ENCODE results near the gene EDC3. TPM values are rescaled to one million over a fixed set of nuclear protein-coding genes. Genes with fewer than 3 reads are reported as not detected.

The EDC3 gene
- total and polyA plus RNA-seq, 7 donors, result 11.6 to 22.0 (median 16.8) TPM

GRCh38 chr15:74626336-74626735 is 69.5 kb downstream of the EDC3 start:
- Histone ChIP-seq H3K27ac (no peak overlapping the region), H3K4me3 (no peak overlapping the region), H3K36me3 (peaks cover 81 to 99% (median 89%) of the 10 kb centered on the region in 4 donors), H3K9me3 (no peaks in the 10 kb centered on the region), H3K4me1 (peaks cover 0 to 3% (median 1%) of the 10 kb centered on the region in 4 donors), H3K27me3 (no peaks in the 10 kb centered on the region)
- TF ChIP-seq EP300 (IDR thresholded peaks at IDR 0.05), result no peak
- no peak for DNase-seq
- intact Hi-C loops (cut with DNase I), result no loop called here
- WGBS, 2 donors, result 94 to 95% methylated on average over 7 of the region's 7 CpGs

- TF ChIP-seq POLR2AphosphoS5 (IDR thresholded peaks at IDR 0.05) (no peak), CTCF (IDR thresholded peaks at IDR 0.05) (no peak), EP300 (IDR thresholded peaks at IDR 0.05) (no peak)
- H3K4me3 ChIP-seq, result no peak overlapping the region
- peaks cover 78 to 99% (median 90%) of the 10 kb centered on the region in 4 donors for H3K36me3 ChIP-seq
- WGBS, 2 donors, result 84 to 90% methylated on average over 6 of the region's 6 CpGs
- intact Hi-C loops (cut with DNase I), result no loop called here
- H3K4me1 ChIP-seq, result peaks cover 0 to 9% (median 7%) of the 10 kb centered on the region in 4 donors
- H3K27me3 ChIP-seq, result no peaks in the 10 kb centered on the region
- no peak overlapping the region for H3K27ac ChIP-seq
- no peak for DNase-seq
- H3K9me3 ChIP-seq, result no peaks in the 10 kb centered on the region
Measured at GRCh38 chr15:74625693-74626092, 70.1 kb downstream of the EDC3 start.

GRCh38 chr15:74624020-74624602 is 71.7 kb downstream of the EDC3 start:
- WGBS, 2 donors, result 66 to 85% methylated on average over 7 of the region's 7 CpGs
- Histone ChIP-seq H3K9me3 (no peaks in the 10 kb centered on the region), H3K4me1 (peaks cover 0 to 18% (median 13%) of the 10 kb centered on the region in 4 donors), H3K27me3 (no peaks in the 10 kb centered on the region), H3K27ac (no peak overlapping the region), H3K4me3 (no peak overlapping the region), H3K36me3 (peaks cover 86 to 99% (median 93%) of the 10 kb centered on the region in 4 donors)
- no peak for DNase-seq
- intact Hi-C loops (cut with DNase I), result no loop called here
- TF ChIP-seq CTCF (IDR thresholded peaks at IDR 0.05), result no peak
- TF ChIP-seq POLR2AphosphoS5 (IDR thresholded peaks at IDR 0.05), result no peak
- no peak for TF ChIP-seq POLR2A (IDR thresholded peaks at IDR 0.05)
- TF ChIP-seq EP300 (IDR thresholded peaks at IDR 0.05), result no peak

GRCh38 chr15:74622758-74623157 is 73.1 kb downstream of the EDC3 start:
- DNase-seq, result no peak
- Histone ChIP-seq H3K9me3 (no peaks in the 10 kb centered on the region), H3K4me3 (no peak overlapping the region), H3K4me1 (peaks cover 0 to 27% (median 21%) of the 10 kb centered on the region in 4 donors), H3K36me3 (peaks cover 73 to 89% (median 80%) of the 10 kb centered on the region in 4 donors), H3K27ac (no peak overlapping the region), H3K27me3 (no peaks in the 10 kb centered on the region)
- intact Hi-C loops (cut with DNase I), result no loop called here
- WGBS, 2 donors, result 92 to 95% methylated on average over 3 of the region's 3 CpGs
- TF ChIP-seq CTCF (IDR thresholded peaks at IDR 0.05), result no peak
- no peak for TF ChIP-seq POLR2AphosphoS5 (IDR thresholded peaks at IDR 0.05)
- TF ChIP-seq POLR2A (IDR thresholded peaks at IDR 0.05), result no peak
- TF ChIP-seq EP300 (IDR thresholded peaks at IDR 0.05), result no peak

GRCh38 chr15:74621936-74622335 is 73.9 kb downstream of the EDC3 start:
- WGBS, 2 donors, result 92% methylated on average over 21 of the region's 21 CpGs
- Histone ChIP-seq H3K4me1 (peaks cover 0 to 35% (median 29%) of the 10 kb centered on the region in 4 donors), H3K27ac (no peak overlapping the region), H3K9me3 (no peaks in the 10 kb centered on the region), H3K36me3 (peaks cover 65 to 81% (median 71%) of the 10 kb centered on the region in 4 donors), H3K4me3 (no peak overlapping the region), H3K27me3 (no peaks in the 10 kb centered on the region)
- DNase-seq, result no peak
- intact Hi-C loops (cut with DNase I), result no loop called here
- TF ChIP-seq EP300 (IDR thresholded peaks at IDR 0.05), result no peak
- TF ChIP-seq CTCF (IDR thresholded peaks at IDR 0.05), result no peak
- no peak for TF ChIP-seq POLR2AphosphoS5 (IDR thresholded peaks at IDR 0.05)
- no peak for TF ChIP-seq POLR2A (IDR thresholded peaks at IDR 0.05)

All from sigmoid colon (tissue), 7 donors.